ENCODE measurements around the gene PRKCZ. TPM values are rescaled to one million over a fixed set of nuclear protein-coding genes. Genes with fewer than 3 reads are reported as not detected.

Gene PRKCZ
- total and polyA plus RNA-seq, 11 donors, result 12.5 to 20.7 (median 16.5) TPM

- Histone ChIP-seq H3K9me3 (peaks cover 0 to 9% (median 0%) of the 10 kb centered on the region in 12 donors), H3K27ac (no peak overlapping the region), H3K27me3 (no peaks in the 10 kb centered on the region), H3K36me3 (no peaks in the 10 kb centered on the region), H3K4me3 (no peak overlapping the region), H3K4me1 (peaks cover 0 to 4% (median 0%) of the 10 kb centered on the region in 12 donors)
- no peak for TF ChIP-seq POLR2A (IDR thresholded peaks at IDR 0.05)
- TF ChIP-seq, protein P1, sequence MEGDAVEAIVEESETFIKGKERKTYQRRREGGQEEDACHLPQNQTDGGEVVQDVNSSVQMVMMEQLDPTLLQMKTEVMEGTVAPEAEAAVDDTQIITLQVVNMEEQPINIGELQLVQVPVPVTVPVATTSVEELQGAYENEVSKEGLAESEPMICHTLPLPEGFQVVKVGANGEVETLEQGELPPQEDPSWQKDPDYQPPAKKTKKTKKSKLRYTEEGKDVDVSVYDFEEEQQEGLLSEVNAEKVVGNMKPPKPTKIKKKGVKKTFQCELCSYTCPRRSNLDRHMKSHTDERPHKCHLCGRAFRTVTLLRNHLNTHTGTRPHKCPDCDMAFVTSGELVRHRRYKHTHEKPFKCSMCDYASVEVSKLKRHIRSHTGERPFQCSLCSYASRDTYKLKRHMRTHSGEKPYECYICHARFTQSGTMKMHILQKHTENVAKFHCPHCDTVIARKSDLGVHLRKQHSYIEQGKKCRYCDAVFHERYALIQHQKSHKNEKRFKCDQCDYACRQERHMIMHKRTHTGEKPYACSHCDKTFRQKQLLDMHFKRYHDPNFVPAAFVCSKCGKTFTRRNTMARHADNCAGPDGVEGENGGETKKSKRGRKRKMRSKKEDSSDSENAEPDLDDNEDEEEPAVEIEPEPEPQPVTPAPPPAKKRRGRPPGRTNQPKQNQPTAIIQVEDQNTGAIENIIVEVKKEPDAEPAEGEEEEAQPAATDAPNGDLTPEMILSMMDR (IDR thresholded peaks at IDR 0.05), result no peak
- intact Hi-C loops (cut with DNase I), result no loop called here
- ATAC-seq, result no peak
- peak in 3 of 5 donors; percentile 6 to 47 (median 18) for DNase-seq
- WGBS, 4 donors, result 90 to 92% (median 90%) methylated on average over 16 of the region's 16 CpGs
Observed at GRCh38 chr1:2101531-2101930, 51.3 kb downstream of the PRKCZ start.

- peaks cover 0 to 4% (median 0%) of the 10 kb centered on the region in 12 donors for H3K4me1 ChIP-seq
- no peaks in the 10 kb centered on the region for H3K36me3 ChIP-seq
- H3K27me3 ChIP-seq, result no peaks in the 10 kb centered on the region
- H3K4me3 ChIP-seq, result no peak overlapping the region
- DNase-seq, result peak in 1 of 5 donors; percentile 3
- no peak for ATAC-seq
- no peak overlapping the region for H3K27ac ChIP-seq
- TF ChIP-seq, protein P1 (IDR thresholded peaks at IDR 0.05), result no peak
- no peak for TF ChIP-seq POLR2A (IDR thresholded peaks at IDR 0.05)
- intact Hi-C loops (cut with DNase I), result no loop called here
- peaks cover 0 to 9% (median 0%) of the 10 kb centered on the region in 12 donors for H3K9me3 ChIP-seq
- 81 to 87% (median 82%) methylated on average over 8 of the region's 8 CpGs for WGBS, 4 donors
Observed at GRCh38 chr1:2101946-2102345, 51.7 kb downstream of the PRKCZ start.

- H3K4me3 ChIP-seq, result no peak overlapping the region
- peaks cover 0 to 4% (median 0%) of the 10 kb centered on the region in 12 donors for H3K4me1 ChIP-seq
- peak in 1 of 5 donors; percentile 8 for DNase-seq
- no peak for TF ChIP-seq POLR2A (IDR thresholded peaks at IDR 0.05)
- H3K27ac ChIP-seq, result no peak overlapping the region
- H3K27me3 ChIP-seq, result no peaks in the 10 kb centered on the region
- WGBS, 4 donors, result 89 to 97% (median 94%) methylated on average over 12 of the region's 12 CpGs
- no peak for ATAC-seq
- intact Hi-C loops (cut with DNase I), result no loop called here
- H3K36me3 ChIP-seq, result no peaks in the 10 kb centered on the region
- H3K9me3 ChIP-seq, result peaks cover 0 to under 1% (median 0%) of the 10 kb centered on the region in 12 donors
Observed at GRCh38 chr1:2102753-2103152, 52.5 kb downstream of the PRKCZ start.

- intact Hi-C loops (cut with DNase I), result no loop called here
- H3K27me3 ChIP-seq, result no peaks in the 10 kb centered on the region
- no peaks in the 10 kb centered on the region for H3K9me3 ChIP-seq
- DNase-seq (peak in 2 of 5 donors; percentile 3 to 45), ATAC-seq (no peak)
- TF ChIP-seq, protein P1 (IDR thresholded peaks at IDR 0.05), result no peak
- TF ChIP-seq POLR2A (IDR thresholded peaks at IDR 0.05), result no peak
- H3K4me3 ChIP-seq, result no peak overlapping the region
- H3K4me1 ChIP-seq, result peaks cover 0 to 4% (median 0%) of the 10 kb centered on the region in 12 donors
- H3K27ac ChIP-seq, result no peak overlapping the region
- WGBS, 4 donors, result 89 to 92% (median 91%) methylated on average over 24 to 25 of the region's 25 CpGs
- no peaks in the 10 kb centered on the region for H3K36me3 ChIP-seq
Observed at GRCh38 chr1:2103266-2103900, 53.2 kb downstream of the PRKCZ start.

Measured in heart left ventricle (tissue), 16 donors.